Lower leg skin (tissue), 3 donors: ENCODE results near the gene HOXA7.

Source experiments
- CTCF ChIP-seq, 3 donors: fragments of 450-650 bp; IDR thresholded peaks; one replicate each; pipeline ENCODE4 v1.5.1; 2016; ENCODE audit warnings: antibody characterized with exemption in 3 of 3, mild to moderate bottlenecking in 3 of 3, moderate library complexity in 2 of 3
- POLR2A ChIP-seq, 2 donors: fragments of 450-650 bp; IDR thresholded peaks; one replicate each; pipeline ENCODE4 v1.6.1; 2016 to 2017; ENCODE audit warnings: antibody characterized with exemption in 2 of 2, mild to moderate bottlenecking in 1 of 2, moderate library complexity in 1 of 2

- TF ChIP-seq CTCF (IDR thresholded peaks at IDR 0.05) (peak in 1 of 3 donors; percentile 38), POLR2A (IDR thresholded peaks at IDR 0.05) (no peak)
Observed at GRCh38 chr7:27150568-27151340, 5.7 kb downstream of the HOXA7 start.
